Measurements from ENCODE around the gene NLGN4X. TPM values are rescaled to one million over a fixed set of nuclear protein-coding genes. Genes with fewer than 3 reads are reported as not detected.

NLGN4X gene
- total RNA-seq, 1 donor from 2014 or later = 4.2 TPM

DNA sequence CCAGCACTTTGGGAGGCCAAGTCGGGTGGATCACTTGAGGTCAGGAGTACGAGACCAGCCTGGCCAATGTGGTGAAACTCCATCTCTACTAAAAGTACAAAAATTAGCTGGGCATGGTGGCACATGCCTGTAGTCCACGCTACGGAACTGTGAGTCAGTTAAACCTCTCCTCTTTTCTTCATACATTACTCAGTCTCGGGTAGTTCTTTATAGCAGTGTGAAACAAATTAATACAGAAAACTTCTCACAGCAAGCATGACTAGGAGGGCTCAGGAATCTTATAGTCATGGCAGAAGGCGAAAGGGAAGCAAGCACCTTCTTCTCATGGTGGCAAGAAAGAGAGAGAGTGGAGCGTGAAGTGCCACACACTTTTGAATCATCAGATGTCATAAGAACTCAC lies 358.9 kb downstream of the NLGN4X start:
- intact Hi-C loops (cut with DNase I) = no loop called here
- ATAC-seq = no peak

DNA sequence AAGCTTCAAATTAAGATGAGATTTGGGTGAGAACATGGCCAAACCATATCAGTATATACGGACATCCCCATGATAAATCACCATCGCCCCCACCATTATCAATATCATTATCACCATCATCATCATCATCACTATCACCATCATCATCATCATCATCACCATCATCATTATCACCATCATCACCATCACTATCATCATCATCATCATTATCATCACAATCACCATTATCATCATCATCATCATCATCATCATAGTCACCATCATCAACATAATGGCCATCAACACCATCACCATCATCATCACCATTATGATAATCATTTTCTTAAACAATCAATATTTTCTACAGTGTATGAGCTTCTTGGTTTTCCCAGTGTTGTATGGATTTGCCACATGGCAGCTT lies 360.9 kb downstream of the NLGN4X start:
- Histone ChIP-seq H3K27ac (no peak overlapping the region), H3K36me3 (no peaks in the 10 kb centered on the region), H3K4me3 (no peak overlapping the region), H3K27me3 (no peaks in the 10 kb centered on the region), H3K9me3 (no peaks in the 10 kb centered on the region), H3K4me1 (no peaks in the 10 kb centered on the region)
- intact Hi-C loops (cut with DNase I) = no loop called here
- ATAC-seq = no peak
- TF ChIP-seq CTCF (IDR thresholded peaks at IDR 0.05) = no peak
- DNase-seq = no peak

More for the DNA sequence above, 358.9 kb downstream of the NLGN4X start:
- Histone ChIP-seq H3K27ac (no peak overlapping the region), H3K4me3 (no peak overlapping the region), H3K27me3 (no peaks in the 10 kb centered on the region), H3K9me3 (no peaks in the 10 kb centered on the region), H3K4me1 (no peaks in the 10 kb centered on the region), H3K36me3 (no peaks in the 10 kb centered on the region)
- no peak for TF ChIP-seq CTCF (IDR thresholded peaks at IDR 0.05)
- DNase-seq = no peak

DNA sequence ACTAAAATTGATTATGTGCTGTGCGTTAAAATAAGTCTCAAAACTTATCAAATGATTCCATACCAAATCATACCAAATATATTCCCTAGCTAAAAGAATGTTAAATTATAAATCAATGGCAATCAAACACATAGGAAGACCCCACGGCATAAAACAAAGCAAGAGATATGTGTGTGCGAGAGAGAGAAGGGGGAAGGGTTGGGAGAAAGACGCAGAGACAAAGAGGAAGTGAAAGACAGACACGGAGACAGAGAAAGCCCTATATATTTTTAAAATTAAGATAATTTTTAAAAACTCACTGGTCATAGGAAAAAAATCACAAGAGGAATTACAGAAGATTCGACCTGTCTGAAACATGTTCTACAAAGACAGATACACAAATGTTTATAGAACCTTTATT lies 371.4 kb downstream of the NLGN4X start:
- Histone ChIP-seq H3K9me3 (no peaks in the 10 kb centered on the region), H3K36me3 (no peaks in the 10 kb centered on the region), H3K27me3 (no peaks in the 10 kb centered on the region), H3K4me1 (no peaks in the 10 kb centered on the region), H3K4me3 (no peak overlapping the region), H3K27ac (no peak overlapping the region)
- ATAC-seq = no peak
- no peak for TF ChIP-seq CTCF (IDR thresholded peaks at IDR 0.05)
- no peak for DNase-seq
- intact Hi-C loops (cut with DNase I) = no loop called here

- H3K27me3 ChIP-seq = no peaks in the 10 kb centered on the region
- no peak for DNase-seq
- H3K9me3 ChIP-seq = no peaks in the 10 kb centered on the region
- ATAC-seq = no peak
- no peaks in the 10 kb centered on the region for H3K36me3 ChIP-seq
- no peaks in the 10 kb centered on the region for H3K4me1 ChIP-seq
- TF ChIP-seq CTCF (IDR thresholded peaks at IDR 0.05) = no peak
- H3K27ac ChIP-seq = no peak overlapping the region
- no peak overlapping the region for H3K4me3 ChIP-seq
- intact Hi-C loops (cut with DNase I) = no loop called here
Observed at GRCh38 chrX:5852941-5853340, 375.7 kb downstream of the NLGN4X start.

DNA sequence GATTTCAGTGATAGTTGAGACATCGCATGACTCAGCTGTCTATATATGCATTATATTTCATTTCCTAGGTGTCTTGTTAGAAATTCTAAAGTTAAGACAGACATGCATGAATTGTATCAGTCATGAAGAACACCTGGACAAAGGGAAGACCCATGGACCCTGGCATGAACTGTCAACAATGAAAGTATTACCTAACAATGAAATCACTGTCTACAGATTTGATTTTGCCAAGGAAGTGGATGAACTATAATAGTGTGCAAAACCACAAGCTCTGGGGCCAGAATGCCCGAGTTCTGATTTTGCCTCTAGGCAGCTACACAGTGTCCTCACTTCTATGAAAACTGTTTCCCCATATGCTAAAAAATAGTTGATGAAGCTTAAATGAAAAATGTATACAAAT lies 386.1 kb downstream of the NLGN4X start:
- intact Hi-C loops (cut with DNase I) = no loop called here
- no peaks in the 10 kb centered on the region for H3K9me3 ChIP-seq
- H3K4me3 ChIP-seq = no peak overlapping the region
- H3K36me3 ChIP-seq = no peaks in the 10 kb centered on the region
- DNase-seq (no peak), ATAC-seq (no peak)
- no peaks in the 10 kb centered on the region for H3K27me3 ChIP-seq
- no peak overlapping the region for H3K27ac ChIP-seq
- TF ChIP-seq CTCF (IDR thresholded peaks at IDR 0.05) = no peak
- H3K4me1 ChIP-seq = no peaks in the 10 kb centered on the region
